HL-60 (cell line): ENCODE data around the gene DTNBP1.

Experiments
- CTCF ChIP-seq: IDR thresholded peaks from one replicate; pipeline ENCODE4 v1.5.1; 2011; ENCODE audit warnings: low read length, control low read depth, inconsistent platforms; ENCODE audit not compliant: insufficient read depth
- GABPA ChIP-seq: IDR thresholded peaks from 2 replicates; pipeline ENCODE4 v1.6.1; 2012; ENCODE audit warnings: low read depth
- POLR2AphosphoS5 ChIP-seq: IDR thresholded peaks from 2 replicates; pipeline ENCODE4 v1.6.1; 2012; ENCODE audit warnings: low read depth
- REST ChIP-seq: IDR thresholded peaks from 2 replicates; pipeline ENCODE4 v1.6.1; 2012; ENCODE audit warnings: low read depth; ENCODE audit not compliant: insufficient replicate concordance
- SPI1 ChIP-seq: IDR thresholded peaks from 2 replicates; pipeline ENCODE4 v1.6.1; 2012; ENCODE audit warnings: low read depth, mild to moderate bottlenecking, borderline replicate concordance

- no peak for TF ChIP-seq CTCF
- TF ChIP-seq REST, result no peak
- no peak for TF ChIP-seq POLR2AphosphoS5
- TF ChIP-seq SPI1, result no peak
- no peak for TF ChIP-seq GABPA
These were observed 84.0 kb downstream of the DTNBP1 start for GRCh38 chr6:15578716-15579391.
